Thymus (tissue), 11 donors: ENCODE results near the gene DYRK1A. TPM values are rescaled to one million over a fixed set of nuclear protein-coding genes. Genes with fewer than 3 reads are reported as not detected.

Source experiments
- DNase-seq, 9 donors: peaks; one replicate each; pipeline ENCODE4 v3.0.0-alpha.2; 2013; ENCODE audit warnings: low spot score in 9 of 9, low read depth in 6 of 9, missing footprints in 1 of 9
- H3K27ac ChIP-seq, 2 donors: one replicate each; pipeline ENCODE4 v1.5.1; 2013; ENCODE audit warnings: control low read depth in 1 of 2, low read depth in 1 of 2, low read length in 1 of 2, mild to moderate bottlenecking in 1 of 2, moderate library complexity in 1 of 2
- H3K27me3 ChIP-seq, 2 donors: one replicate each; pipeline ENCODE4 v1.5.1; 2013; ENCODE audit warnings: low read length in 1 of 2; ENCODE audit not compliant: control insufficient read depth in 2 of 2, insufficient read depth in 1 of 2
- H3K36me3 ChIP-seq, 2 donors: one replicate each; pipeline ENCODE4 v1.5.1; 2013; ENCODE audit warnings: low read length in 1 of 2, mild to moderate bottlenecking in 1 of 2, moderate library complexity in 1 of 2; ENCODE audit not compliant: control insufficient read depth in 2 of 2, insufficient read depth in 2 of 2
- H3K4me1 ChIP-seq, 2 donors: one replicate each; pipeline ENCODE4 v1.5.1; 2013; ENCODE audit warnings: low read length in 2 of 2; ENCODE audit not compliant: control insufficient read depth in 2 of 2, insufficient read depth in 2 of 2
- H3K4me3 ChIP-seq, 2 donors: one replicate each; pipeline ENCODE4 v1.5.1; 2013; ENCODE audit warnings: low read length in 2 of 2, control low read depth in 1 of 2, mild to moderate bottlenecking in 1 of 2
- H3K9me3 ChIP-seq, 2 donors: one replicate each; pipeline ENCODE4 v1.5.1; 2013; ENCODE audit warnings: low read length in 1 of 2, mild to moderate bottlenecking in 1 of 2; ENCODE audit not compliant: control insufficient read depth in 2 of 2, insufficient read depth in 1 of 2
- WGBS: extraction: QIAGEN DNeasy Blood & Tissue Kit; methylation state at CpG from one replicate; pipeline ENCODE4 v1.1.7; 2013; 5-methylcytosine and 5-hydroxymethylcytosine counted together
- polyA plus RNA-seq: library from polyadenylated mRNA; stranded (reverse); fragments of 200-250 nt; gene quantifications from one replicate; pipeline ENCODE4 v1.2.3, GENCODE V29; 2013
- total RNA-seq: library from RNA; stranded (reverse); fragments of 120-200 nt; gene quantifications from one replicate; pipeline ENCODE4 v1.2.4, GENCODE V29; 2013
- donor health status: healthy.

DYRK1A gene
- total and polyA plus RNA-seq, 2 donors: 53.3 to 64.7 TPM

- Histone ChIP-seq H3K4me3 (no peak overlapping the region), H3K9me3 (no peaks in the 10 kb centered on the region), H3K4me1 (peaks cover 9 to 11% of the 10 kb centered on the region in 2 donors), H3K27ac (no peak overlapping the region), H3K36me3 (no peaks in the 10 kb centered on the region), H3K27me3 (no peaks in the 10 kb centered on the region)
- no peak for DNase-seq
- WGBS: 54% methylated on average over 4 of the region's 4 CpGs
Observed at GRCh38 chr21:37357691-37358090, 8.9 kb upstream of the DYRK1A start.

- Histone ChIP-seq H3K9me3 (no peaks in the 10 kb centered on the region), H3K27me3 (no peaks in the 10 kb centered on the region), H3K27ac (no peak overlapping the region), H3K4me3 (no peak overlapping the region), H3K36me3 (no peaks in the 10 kb centered on the region), H3K4me1 (peaks cover 9 to 11% of the 10 kb centered on the region in 2 donors)
- 6% methylated on average over 7 of the region's 7 CpGs for WGBS
- peak in 2 of 9 donors; percentile 18 to 35 for DNase-seq
Observed at GRCh38 chr21:37358397-37358796, 8.2 kb upstream of the DYRK1A start.

- no peaks in the 10 kb centered on the region for H3K9me3 ChIP-seq
- no peaks in the 10 kb centered on the region for H3K27me3 ChIP-seq
- no peak overlapping the region for H3K4me3 ChIP-seq
- no peaks in the 10 kb centered on the region for H3K36me3 ChIP-seq
- 98% methylated on average over 1 of the region's 1 CpG for WGBS
- no peak for DNase-seq
- no peak overlapping the region for H3K27ac ChIP-seq
- peaks cover 6 to 18% of the 10 kb centered on the region in 2 donors for H3K4me1 ChIP-seq
Observed at GRCh38 chr21:37363936-37364335, 2.6 kb upstream of the DYRK1A start.

- H3K4me3 ChIP-seq: peak overlapping the region; percentile 85 to 98
- DNase-seq: peak in 1 of 9 donors; percentile 43
- no peaks in the 10 kb centered on the region for H3K27me3 ChIP-seq
- H3K4me1 ChIP-seq: peaks cover 9 to 17% of the 10 kb centered on the region in 2 donors
- no peaks in the 10 kb centered on the region for H3K36me3 ChIP-seq
- H3K9me3 ChIP-seq: no peaks in the 10 kb centered on the region
- H3K27ac ChIP-seq: no peak overlapping the region
- WGBS: 11% methylated on average over 7 of the region's 7 CpGs
Observed at GRCh38 chr21:37364722-37365121, 1.9 kb upstream of the DYRK1A start.

GRCh38 chr21:37365517-37366481 lies 774 bp upstream of the DYRK1A start:
- Histone ChIP-seq H3K27me3 (no peaks in the 10 kb centered on the region), H3K4me1 (peaks cover 10 to 19% of the 10 kb centered on the region in 2 donors), H3K4me3 (peak overlapping the region; percentile 85 to 98), H3K9me3 (no peaks in the 10 kb centered on the region), H3K27ac (peak overlapping the region; percentile 96 to 98), H3K36me3 (no peaks in the 10 kb centered on the region)
- peak in 5 of 9 donors; percentile 61 to 83 (median 67) for DNase-seq
- WGBS: under 1% methylated on average over 105 of the region's 106 CpGs

- DNase-seq: no peak
- Histone ChIP-seq H3K4me1 (peaks cover 13 to 24% of the 10 kb centered on the region in 2 donors), H3K27ac (peak overlapping the region; percentile 98 to 100), H3K27me3 (no peaks in the 10 kb centered on the region), H3K36me3 (no peaks in the 10 kb centered on the region), H3K9me3 (no peaks in the 10 kb centered on the region), H3K4me3 (peak overlapping the region; percentile 65 to 98)
- WGBS: under 1% methylated on average over 61 of the region's 61 CpGs
Observed at GRCh38 chr21:37367336-37367702, 746 bp downstream of the DYRK1A start.

GRCh38 chr21:37367703-37368540 lies 1.3 kb downstream of the DYRK1A start:
- H3K9me3 ChIP-seq: no peaks in the 10 kb centered on the region
- H3K27me3 ChIP-seq: no peaks in the 10 kb centered on the region
- H3K4me1 ChIP-seq: peaks cover 17 to 27% of the 10 kb centered on the region in 2 donors
- peak in 3 of 9 donors; percentile 33 to 64 (median 50) for DNase-seq
- peak overlapping the region; percentile 54 to 98 for H3K4me3 ChIP-seq
- no peaks in the 10 kb centered on the region for H3K36me3 ChIP-seq
- under 1% methylated on average over 68 of the region's 68 CpGs for WGBS
- H3K27ac ChIP-seq: peak overlapping the region; percentile 3 to 100

GRCh38 chr21:37368541-37369279 lies 2.1 kb downstream of the DYRK1A start:
- peak overlapping the region; percentile 3 to 100 for H3K27ac ChIP-seq
- peak overlapping the region; percentile 54 to 98 for H3K4me3 ChIP-seq
- H3K27me3 ChIP-seq: no peaks in the 10 kb centered on the region
- no peaks in the 10 kb centered on the region for H3K36me3 ChIP-seq
- no peaks in the 10 kb centered on the region for H3K9me3 ChIP-seq
- peaks cover 17 to 29% of the 10 kb centered on the region in 2 donors for H3K4me1 ChIP-seq
- DNase-seq: peak in 1 of 9 donors; percentile 34
- WGBS: 4% methylated on average over 9 of the region's 9 CpGs
